Liver (tissue), 3 donors: Measurements from ENCODE around the gene FUT7.

Experiments used
- EGR1 ChIP-seq, 2 donors: IDR thresholded peaks; 2 replicates each; pipeline ENCODE4 v1.6.1; 2016 to 2018; ENCODE audit warnings: antibody characterized with exemption in 2 of 2, low read depth in 2 of 2
- FOXA1 ChIP-seq: IDR thresholded peaks from 2 replicates; pipeline ENCODE4 v1.6.1; 2016; ENCODE audit warnings: antibody characterized with exemption
- JUND ChIP-seq, 2 donors: IDR thresholded peaks; 2 replicates each; pipeline ENCODE4 v1.6.1; 2016; ENCODE audit warnings: antibody characterized with exemption in 2 of 2
- RAD21 ChIP-seq, 2 donors: IDR thresholded peaks; 2 replicates each; pipeline ENCODE4 v1.6.1; 2016; ENCODE audit warnings: antibody characterized with exemption in 2 of 2, mild to moderate bottlenecking in 2 of 2
- SP1 ChIP-seq: IDR thresholded peaks from 2 replicates; pipeline ENCODE4 v1.6.1; 2018; ENCODE audit warnings: antibody characterized with exemption, mild to moderate bottlenecking
- TAF1 ChIP-seq: conservative IDR thresholded peaks from 2 replicates; pipeline ENCODE4 v1.6.1; 2016; ENCODE audit warnings: antibody characterized with exemption, mild to moderate bottlenecking
- YY1 ChIP-seq: IDR thresholded peaks from 2 replicates; pipeline ENCODE4 v1.6.1; 2016; ENCODE audit warnings: antibody characterized with exemption, mild to moderate bottlenecking
- TF ChIP-seq, protein P1 (sequence below): fragments of 150-350 bp; IDR thresholded peaks from 2 replicates; pipeline ENCODE4 v1.5.1; 2017; ENCODE audit warnings: improper control_type of control experiment, low read depth, low read length; ENCODE audit not compliant: missing input control
- TF ChIP-seq, protein P2 (sequence below): IDR thresholded peaks from 2 replicates; pipeline ENCODE4 v1.6.1; 2016; ENCODE audit warnings: antibody characterized with exemption
- TF ChIP-seq, protein P3 (sequence below): IDR thresholded peaks from 2 replicates; pipeline ENCODE4 v1.6.1; 2016; ENCODE audit warnings: antibody characterized with exemption
- TF ChIP-seq, protein P4 (sequence below): IDR thresholded peaks from 2 replicates; pipeline ENCODE4 v1.6.1; 2016; ENCODE audit warnings: antibody characterized with exemption, mild to moderate bottlenecking
- TF ChIP-seq, protein P5 (sequence below): IDR thresholded peaks from 2 replicates; pipeline ENCODE4 v1.6.1; 2016; ENCODE audit warnings: antibody characterized with exemption
- donor health status: healthy.
- donor health status: healthy.

DNA sequence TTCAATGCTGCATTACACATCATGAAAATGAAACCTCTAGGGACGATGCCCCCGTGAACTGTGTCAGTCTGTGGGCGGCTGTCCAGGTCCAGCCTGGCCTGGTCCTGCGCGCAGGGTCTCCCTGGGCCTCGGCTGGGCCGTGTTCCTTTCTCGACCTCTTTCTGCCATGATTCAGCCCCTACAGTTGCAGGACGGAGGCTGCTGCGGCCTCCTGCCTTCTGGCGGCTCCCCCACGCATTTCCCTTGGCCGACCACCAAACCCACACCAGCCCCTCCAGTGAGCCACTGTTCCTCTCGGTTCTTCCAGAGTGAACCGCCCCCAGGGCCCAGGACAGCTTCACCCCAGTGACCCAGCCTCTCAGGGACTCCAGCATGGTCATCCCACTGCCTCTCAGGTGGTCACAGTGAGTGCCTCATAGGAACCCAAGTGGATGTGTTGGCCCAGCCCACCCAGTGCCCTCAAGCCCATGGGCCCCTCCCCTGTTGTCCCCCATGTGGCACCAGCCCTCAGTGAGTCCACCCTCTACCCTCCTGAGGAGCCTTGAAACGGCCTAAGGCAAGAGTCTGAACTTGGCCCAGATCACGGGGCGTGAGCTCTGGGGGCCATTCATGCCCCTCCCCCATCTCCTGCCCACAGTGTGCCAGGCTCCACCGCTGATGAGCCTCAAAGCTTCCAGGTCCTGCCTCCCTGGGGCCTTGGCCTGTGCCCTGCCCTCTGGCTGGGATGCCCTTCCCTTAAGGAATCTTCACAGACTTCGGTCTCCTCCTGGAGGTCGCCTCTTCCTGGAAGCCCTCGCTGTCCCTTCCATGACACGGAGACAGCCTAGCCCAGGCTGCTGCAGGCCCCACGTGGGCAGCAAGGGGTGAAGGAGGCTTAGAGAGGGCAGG, 25.5 kb downstream of the FUT7 start:
- no peak for TF ChIP-seq RAD21 (IDR thresholded peaks at IDR 0.05)
- TF ChIP-seq, protein P1, sequence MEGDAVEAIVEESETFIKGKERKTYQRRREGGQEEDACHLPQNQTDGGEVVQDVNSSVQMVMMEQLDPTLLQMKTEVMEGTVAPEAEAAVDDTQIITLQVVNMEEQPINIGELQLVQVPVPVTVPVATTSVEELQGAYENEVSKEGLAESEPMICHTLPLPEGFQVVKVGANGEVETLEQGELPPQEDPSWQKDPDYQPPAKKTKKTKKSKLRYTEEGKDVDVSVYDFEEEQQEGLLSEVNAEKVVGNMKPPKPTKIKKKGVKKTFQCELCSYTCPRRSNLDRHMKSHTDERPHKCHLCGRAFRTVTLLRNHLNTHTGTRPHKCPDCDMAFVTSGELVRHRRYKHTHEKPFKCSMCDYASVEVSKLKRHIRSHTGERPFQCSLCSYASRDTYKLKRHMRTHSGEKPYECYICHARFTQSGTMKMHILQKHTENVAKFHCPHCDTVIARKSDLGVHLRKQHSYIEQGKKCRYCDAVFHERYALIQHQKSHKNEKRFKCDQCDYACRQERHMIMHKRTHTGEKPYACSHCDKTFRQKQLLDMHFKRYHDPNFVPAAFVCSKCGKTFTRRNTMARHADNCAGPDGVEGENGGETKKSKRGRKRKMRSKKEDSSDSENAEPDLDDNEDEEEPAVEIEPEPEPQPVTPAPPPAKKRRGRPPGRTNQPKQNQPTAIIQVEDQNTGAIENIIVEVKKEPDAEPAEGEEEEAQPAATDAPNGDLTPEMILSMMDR: no peak
- TF ChIP-seq SP1: no peak
- TF ChIP-seq, protein P2, sequence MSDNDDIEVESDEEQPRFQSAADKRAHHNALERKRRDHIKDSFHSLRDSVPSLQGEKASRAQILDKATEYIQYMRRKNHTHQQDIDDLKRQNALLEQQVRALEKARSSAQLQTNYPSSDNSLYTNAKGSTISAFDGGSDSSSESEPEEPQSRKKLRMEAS: no peak
- TF ChIP-seq, protein P3, sequence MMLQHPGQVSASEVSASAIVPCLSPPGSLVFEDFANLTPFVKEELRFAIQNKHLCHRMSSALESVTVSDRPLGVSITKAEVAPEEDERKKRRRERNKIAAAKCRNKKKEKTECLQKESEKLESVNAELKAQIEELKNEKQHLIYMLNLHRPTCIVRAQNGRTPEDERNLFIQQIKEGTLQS: no peak
- TF ChIP-seq, protein P4, sequence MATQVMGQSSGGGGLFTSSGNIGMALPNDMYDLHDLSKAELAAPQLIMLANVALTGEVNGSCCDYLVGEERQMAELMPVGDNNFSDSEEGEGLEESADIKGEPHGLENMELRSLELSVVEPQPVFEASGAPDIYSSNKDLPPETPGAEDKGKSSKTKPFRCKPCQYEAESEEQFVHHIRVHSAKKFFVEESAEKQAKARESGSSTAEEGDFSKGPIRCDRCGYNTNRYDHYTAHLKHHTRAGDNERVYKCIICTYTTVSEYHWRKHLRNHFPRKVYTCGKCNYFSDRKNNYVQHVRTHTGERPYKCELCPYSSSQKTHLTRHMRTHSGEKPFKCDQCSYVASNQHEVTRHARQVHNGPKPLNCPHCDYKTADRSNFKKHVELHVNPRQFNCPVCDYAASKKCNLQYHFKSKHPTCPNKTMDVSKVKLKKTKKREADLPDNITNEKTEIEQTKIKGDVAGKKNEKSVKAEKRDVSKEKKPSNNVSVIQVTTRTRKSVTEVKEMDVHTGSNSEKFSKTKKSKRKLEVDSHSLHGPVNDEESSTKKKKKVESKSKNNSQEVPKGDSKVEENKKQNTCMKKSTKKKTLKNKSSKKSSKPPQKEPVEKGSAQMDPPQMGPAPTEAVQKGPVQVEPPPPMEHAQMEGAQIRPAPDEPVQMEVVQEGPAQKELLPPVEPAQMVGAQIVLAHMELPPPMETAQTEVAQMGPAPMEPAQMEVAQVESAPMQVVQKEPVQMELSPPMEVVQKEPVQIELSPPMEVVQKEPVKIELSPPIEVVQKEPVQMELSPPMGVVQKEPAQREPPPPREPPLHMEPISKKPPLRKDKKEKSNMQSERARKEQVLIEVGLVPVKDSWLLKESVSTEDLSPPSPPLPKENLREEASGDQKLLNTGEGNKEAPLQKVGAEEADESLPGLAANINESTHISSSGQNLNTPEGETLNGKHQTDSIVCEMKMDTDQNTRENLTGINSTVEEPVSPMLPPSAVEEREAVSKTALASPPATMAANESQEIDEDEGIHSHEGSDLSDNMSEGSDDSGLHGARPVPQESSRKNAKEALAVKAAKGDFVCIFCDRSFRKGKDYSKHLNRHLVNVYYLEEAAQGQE: no peak
- no peak for TF ChIP-seq YY1
- TF ChIP-seq JUND (IDR thresholded peaks at IDR 0.05): no peak
- TF ChIP-seq EGR1 (IDR thresholded peaks at IDR 0.05; ENCODE audit: low read depth in 2 of 2): no peak
- TF ChIP-seq FOXA1: no peak
- TF ChIP-seq, protein P5, sequence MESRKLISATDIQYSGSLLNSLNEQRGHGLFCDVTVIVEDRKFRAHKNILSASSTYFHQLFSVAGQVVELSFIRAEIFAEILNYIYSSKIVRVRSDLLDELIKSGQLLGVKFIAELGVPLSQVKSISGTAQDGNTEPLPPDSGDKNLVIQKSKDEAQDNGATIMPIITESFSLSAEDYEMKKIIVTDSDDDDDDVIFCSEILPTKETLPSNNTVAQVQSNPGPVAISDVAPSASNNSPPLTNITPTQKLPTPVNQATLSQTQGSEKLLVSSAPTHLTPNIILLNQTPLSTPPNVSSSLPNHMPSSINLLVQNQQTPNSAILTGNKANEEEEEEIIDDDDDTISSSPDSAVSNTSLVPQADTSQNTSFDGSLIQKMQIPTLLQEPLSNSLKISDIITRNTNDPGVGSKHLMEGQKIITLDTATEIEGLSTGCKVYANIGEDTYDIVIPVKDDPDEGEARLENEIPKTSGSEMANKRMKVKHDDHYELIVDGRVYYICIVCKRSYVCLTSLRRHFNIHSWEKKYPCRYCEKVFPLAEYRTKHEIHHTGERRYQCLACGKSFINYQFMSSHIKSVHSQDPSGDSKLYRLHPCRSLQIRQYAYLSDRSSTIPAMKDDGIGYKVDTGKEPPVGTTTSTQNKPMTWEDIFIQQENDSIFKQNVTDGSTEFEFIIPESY: no peak
- TF ChIP-seq TAF1: no peak
